ENCODE results near the gene PRKCB. TPM values are rescaled to one million over a fixed set of nuclear protein-coding genes. Genes with fewer than 3 reads are reported as not detected.

PRKCB gene
- total and polyA plus RNA-seq, 12 donors = 0.30 to 8.8 (median 1.1) TPM

DNA sequence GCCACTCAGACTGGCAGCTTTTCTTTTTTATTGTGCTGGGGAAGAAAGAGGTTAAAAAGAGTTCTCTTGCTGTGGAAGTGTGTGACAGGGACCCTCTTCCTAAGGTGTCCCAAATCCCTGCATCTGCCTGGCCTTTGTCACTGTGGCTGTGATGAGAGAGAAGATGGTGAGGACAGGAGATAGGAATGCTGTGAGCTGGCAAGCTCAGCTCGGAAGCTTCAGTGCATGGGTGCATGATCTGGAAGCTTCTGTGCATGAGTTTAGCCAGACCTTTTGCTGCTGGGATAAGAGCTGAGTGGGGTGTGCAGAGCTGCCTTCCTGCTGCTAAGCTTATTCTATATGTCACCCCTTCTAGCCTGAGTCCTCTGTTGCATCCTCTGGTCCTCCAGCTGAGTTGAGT, 317.0 kb downstream of the PRKCB start:
- H3K9me3 ChIP-seq = no peaks in the 10 kb centered on the region
- peaks cover 0 to 22% (median 0%) of the 10 kb centered on the region in 9 donors for H3K36me3 ChIP-seq
- no peak for TF ChIP-seq CTCF (IDR thresholded peaks at IDR 0.05)
- peaks cover 0 to 6% (median 0%) of the 10 kb centered on the region in 9 donors for H3K4me1 ChIP-seq
- DNase-seq (no peak), ATAC-seq (peak in 3 of 8 donors; percentile 55 to 89 (median 59))
- intact Hi-C loops (cut with DNase I) = loop anchor here in 1 of 10 donors (10.0 kb wide), 1 partner anchor 62 kb away; no protein-coding TSS in a partner anchor
- WGBS, 2 donors = 20 to 24% methylated on average over 1 of the region's 1 CpG
- no peak overlapping the region for H3K27ac ChIP-seq
- H3K4me3 ChIP-seq = no peak overlapping the region
- H3K27me3 ChIP-seq = no peaks in the 10 kb centered on the region

DNA sequence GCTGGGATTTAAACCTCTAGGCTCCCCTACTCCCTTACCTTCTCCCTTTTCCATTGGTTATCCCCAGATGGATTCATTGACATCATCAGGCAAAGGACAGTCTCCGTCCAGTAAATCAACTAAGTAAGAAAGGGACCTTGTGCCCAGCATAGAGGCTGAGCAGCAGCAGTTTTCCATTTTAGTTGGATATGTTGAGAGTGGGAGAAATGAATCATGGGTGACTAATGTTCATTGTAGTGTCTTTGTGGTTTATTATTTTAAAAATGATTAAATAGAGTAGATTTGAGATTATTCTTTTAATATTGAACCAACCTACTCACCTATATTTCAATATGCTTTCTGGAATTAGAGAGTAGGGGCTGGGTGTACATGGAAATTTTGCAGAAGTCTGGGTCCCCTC, 321.0 kb downstream of the PRKCB start:
- Histone ChIP-seq H3K9me3 (no peaks in the 10 kb centered on the region), H3K27me3 (no peaks in the 10 kb centered on the region), H3K4me1 (peaks cover 0 to 6% (median 0%) of the 10 kb centered on the region in 9 donors), H3K27ac (no peak overlapping the region), H3K4me3 (no peak overlapping the region), H3K36me3 (peaks cover 0 to 33% (median 0%) of the 10 kb centered on the region in 9 donors)
- 82 to 91% methylated on average over 1 of the region's 1 CpG for whole genome bisulfite sequencing, 2 donors
- DNase-seq = no peak
- intact Hi-C loops (cut with DNase I) = loop anchor here in 1 of 10 donors (10.0 kb wide), 1 partner anchor 58 kb away; no protein-coding TSS in a partner anchor
- no peak for TF ChIP-seq CTCF (IDR thresholded peaks at IDR 0.05)
- no peak for ATAC-seq

DNA sequence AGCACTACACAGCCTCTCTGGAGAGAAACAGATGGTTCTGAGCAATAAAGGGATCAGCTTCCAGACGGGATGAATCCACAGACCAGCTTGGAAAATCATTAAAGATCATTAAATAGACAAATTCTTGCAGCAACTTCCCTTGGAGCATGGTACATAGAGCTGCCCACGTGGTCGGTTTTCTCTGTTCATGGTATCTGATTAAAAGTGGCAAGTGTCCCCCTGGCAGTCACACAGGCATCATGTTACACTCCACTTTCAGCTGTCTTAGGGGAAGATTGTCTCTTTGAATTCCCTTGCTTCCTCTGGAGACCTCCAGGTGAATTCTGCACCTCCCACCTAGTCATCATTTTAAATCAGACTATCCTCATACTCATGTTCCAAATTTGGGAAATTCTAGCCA, 328.2 kb downstream of the PRKCB start:
- Histone ChIP-seq H3K27ac (no peak overlapping the region), H3K4me3 (no peak overlapping the region), H3K36me3 (peaks cover 0 to 9% (median 0%) of the 10 kb centered on the region in 9 donors), H3K9me3 (no peaks in the 10 kb centered on the region), H3K27me3 (peaks cover 0 to 6% (median 0%) of the 10 kb centered on the region in 7 donors), H3K4me1 (no peaks in the 10 kb centered on the region)
- TF ChIP-seq CTCF (IDR thresholded peaks at IDR 0.05) = no peak
- DNase-seq = no peak
- intact Hi-C loops (cut with DNase I) = no loop called here
- WGBS, 2 donors = 26 to 33% methylated on average over 3 of the region's 3 CpGs
- no peak for ATAC-seq

DNA sequence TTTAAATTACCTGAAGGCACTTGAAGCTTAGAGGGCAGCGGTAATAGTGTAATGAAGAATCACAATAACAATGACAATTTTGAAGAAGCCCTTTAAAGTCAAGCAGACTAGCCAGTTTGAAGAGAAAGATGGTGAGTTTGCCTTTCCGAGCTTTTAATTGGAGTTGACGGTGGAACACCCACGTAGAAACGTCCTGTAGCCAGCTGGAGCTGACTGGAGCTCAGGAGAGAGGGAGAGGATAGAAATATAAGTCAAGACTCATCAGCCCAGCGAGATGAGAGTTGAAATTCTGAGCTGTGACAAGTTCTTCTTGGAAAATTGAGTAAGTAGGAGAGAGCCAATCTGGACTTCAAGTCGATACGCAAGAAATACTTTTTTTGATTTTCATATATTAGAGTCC, 328.6 kb downstream of the PRKCB start:
- 65 to 66% methylated on average over 8 of the region's 8 CpGs for WGBS, 2 donors
- peaks cover 0 to 5% (median 0%) of the 10 kb centered on the region in 9 donors for H3K36me3 ChIP-seq
- peaks cover 0 to 6% (median 0%) of the 10 kb centered on the region in 7 donors for H3K27me3 ChIP-seq
- no peak overlapping the region for H3K4me3 ChIP-seq
- intact Hi-C loops (cut with DNase I) = no loop called here
- no peak for ATAC-seq
- H3K27ac ChIP-seq = no peak overlapping the region
- no peaks in the 10 kb centered on the region for H3K9me3 ChIP-seq
- TF ChIP-seq CTCF (IDR thresholded peaks at IDR 0.05) = no peak
- no peak for DNase-seq
- no peaks in the 10 kb centered on the region for H3K4me1 ChIP-seq
